K562 (cell line): ENCODE data around the gene TNFAIP1. TPM values are rescaled to one million over a fixed set of nuclear protein-coding genes. Genes with fewer than 3 reads are reported as not detected.

Experiments
- ARID2 ChIP-seq: fragments of 450-650 bp; IDR thresholded peaks from 2 replicates; pipeline ENCODE4 v1.6.1; 2017; ENCODE audit warnings: antibody characterized with exemption, mild to moderate bottlenecking
- CBX5 ChIP-seq: IDR thresholded peaks from 2 replicates; pipeline ENCODE4 v1.6.1; 2014; ENCODE audit warnings: low read depth, borderline replicate concordance
- GTF2F1 ChIP-seq: IDR thresholded peaks from 2 replicates; pipeline ENCODE4 v1.6.1; 2011; ENCODE audit warnings: low read depth, low read length, improper control_type of control experiment
- ZBTB40 ChIP-seq, 2 experiments: fragments of 450-650 bp in 1 of 2; sonication (generic) in 1 of 2; formaldehyde crosslinking in 1 of 2; IDR thresholded peaks; 2 replicates each; pipeline versions ENCODE4 v1.7.1 to v1.9.0; 2016 to 2022; ENCODE audit warnings: inconsistent platforms in 1 of 2, mild to moderate bottlenecking in 1 of 2, missing genetic modification reagents in 1 of 2
- ZNF274 ChIP-seq: IDR thresholded peaks from 2 replicates; pipeline ENCODE4 v1.6.1; 2011; ENCODE audit warnings: low read depth, mild to moderate bottlenecking, low read length, moderate library complexity, borderline replicate concordance
- ZNF551 ChIP-seq: fragments of 250-450 bp; sonication (Bioruptor Pico); IDR thresholded peaks from 2 replicates; pipeline ENCODE4 v1.5.0; 2021; ENCODE audit warnings: mild to moderate bottlenecking, moderate library complexity
- polyA plus RNA-seq, 8 experiments: library from polyadenylated mRNA; depleted of rRNA in 4 of 8; stranded (reverse) in 5 of 8; unstranded in 3 of 8; fragments of >200 nt; fragmentation: Nextera tagmentation in 2 of 8; fragmentation: Illumina TruSeq in 1 of 8; extraction: Ambion mirVana in 2 of 8; extraction: Trizol in 1 of 8; gene quantifications; 2 replicates each; pipeline versions ENCODE4 v1.2.1 to v1.2.3, GENCODE V29; 2011 to 2014; ENCODE audit warnings: inconsistent platforms in 1 of 8, missing spikeins in 1 of 8
- total RNA-seq, 7 experiments: library from RNA; depleted of rRNA in 6 of 7; stranded (reverse); fragments of >200 nt in 6 of 7; fragmentation: Illumina TruSeq in 2 of 7; extraction: Trizol in 2 of 7; gene quantifications; 2 replicates each; pipeline versions ENCODE4 v1.2.1 to v1.2.3, GENCODE V29; 2011 to 2021; ENCODE audit warnings: low replicate concordance in 1 of 7

TNFAIP1 gene
- total and polyA plus RNA-seq, 9 of the 15 experiments (the other 6 are each of a cell fraction or from before 2014, with no cell fraction given), result 2.1 to 20.1 (median 8.2) TPM

- TF ChIP-seq ZBTB40 (IDR thresholded peaks at IDR 0.05) (peak; percentile 99), ZBTB40 (CRISPR knock-in tag; IDR thresholded peaks at IDR 0.05) (no peak), ARID2 (no peak), ZNF551 (CRISPR knock-in tag) (no peak), GTF2F1 (no peak), ZNF274 (no peak), CBX5 (no peak)
These were observed 21.7 kb downstream of the TNFAIP1 start, which contains the start of gene POLDIP2 (continued) for GRCh38 chr17:28357061-28357900.
